Measurements from ENCODE around the gene COL23A1.
"Not testable (repeated sequence)": the region's sequence is repeated elsewhere in the genome, so short reads cannot be mapped to it uniquely, and the experiment has no call there.

COL23A1 gene

DNA sequence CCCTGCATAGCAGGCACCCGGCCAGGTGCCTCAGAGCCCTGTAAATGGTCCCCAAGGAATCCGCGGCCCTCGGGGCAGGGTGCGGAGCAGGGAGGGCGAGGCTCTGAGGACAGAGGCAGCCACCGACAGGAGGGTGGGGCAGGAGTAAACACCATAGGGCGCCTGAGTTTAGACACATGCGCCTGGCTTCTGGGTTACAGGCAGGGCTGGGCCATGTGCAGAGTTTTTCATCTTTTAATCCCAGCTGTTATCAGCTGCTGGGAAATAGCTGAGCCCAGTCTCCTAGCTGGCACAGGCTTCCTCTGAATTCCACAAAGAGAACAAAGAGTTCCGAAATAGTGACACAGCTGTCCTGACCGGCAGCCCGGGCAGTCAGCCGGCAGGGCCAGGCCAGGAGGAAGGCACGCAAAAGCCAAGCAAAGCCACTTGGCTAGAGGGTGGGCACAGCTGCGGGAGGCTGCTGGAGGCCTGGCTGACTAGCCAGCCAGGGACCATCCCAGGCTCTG lies 258.6 kb downstream of the COL23A1 start:
- DNase-seq = no peak

DNA sequence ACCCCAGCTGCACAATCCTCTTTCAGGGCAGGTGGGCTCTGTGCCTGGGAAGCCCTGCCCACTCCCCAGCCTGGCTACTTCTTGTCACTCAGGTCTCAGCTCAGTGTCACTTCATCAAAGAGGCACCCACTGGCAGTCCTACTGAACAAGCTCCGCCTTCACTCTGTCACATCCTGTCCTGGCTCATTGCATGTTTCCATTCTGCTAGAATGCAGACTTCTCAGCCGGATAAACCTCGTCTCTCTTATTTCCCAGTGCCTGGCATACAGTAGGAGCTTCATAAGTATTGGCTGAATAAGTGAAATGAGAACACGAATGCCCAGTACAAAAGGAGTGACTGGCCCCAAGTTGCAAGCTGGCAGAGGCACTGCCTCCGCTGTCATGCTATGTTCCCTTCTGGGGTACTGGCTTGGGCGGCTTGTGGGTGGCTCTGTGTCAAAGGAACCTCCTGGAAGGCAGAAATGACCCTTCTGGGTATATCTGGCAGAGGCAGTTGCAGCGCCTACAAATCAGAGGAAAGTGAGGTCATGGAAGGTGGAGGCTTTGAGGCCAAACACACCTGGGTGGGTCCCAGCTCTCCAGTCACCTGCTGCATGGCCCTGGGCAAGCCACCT lies 259.3 kb downstream of the COL23A1 start:
- no peak for DNase-seq

DNA sequence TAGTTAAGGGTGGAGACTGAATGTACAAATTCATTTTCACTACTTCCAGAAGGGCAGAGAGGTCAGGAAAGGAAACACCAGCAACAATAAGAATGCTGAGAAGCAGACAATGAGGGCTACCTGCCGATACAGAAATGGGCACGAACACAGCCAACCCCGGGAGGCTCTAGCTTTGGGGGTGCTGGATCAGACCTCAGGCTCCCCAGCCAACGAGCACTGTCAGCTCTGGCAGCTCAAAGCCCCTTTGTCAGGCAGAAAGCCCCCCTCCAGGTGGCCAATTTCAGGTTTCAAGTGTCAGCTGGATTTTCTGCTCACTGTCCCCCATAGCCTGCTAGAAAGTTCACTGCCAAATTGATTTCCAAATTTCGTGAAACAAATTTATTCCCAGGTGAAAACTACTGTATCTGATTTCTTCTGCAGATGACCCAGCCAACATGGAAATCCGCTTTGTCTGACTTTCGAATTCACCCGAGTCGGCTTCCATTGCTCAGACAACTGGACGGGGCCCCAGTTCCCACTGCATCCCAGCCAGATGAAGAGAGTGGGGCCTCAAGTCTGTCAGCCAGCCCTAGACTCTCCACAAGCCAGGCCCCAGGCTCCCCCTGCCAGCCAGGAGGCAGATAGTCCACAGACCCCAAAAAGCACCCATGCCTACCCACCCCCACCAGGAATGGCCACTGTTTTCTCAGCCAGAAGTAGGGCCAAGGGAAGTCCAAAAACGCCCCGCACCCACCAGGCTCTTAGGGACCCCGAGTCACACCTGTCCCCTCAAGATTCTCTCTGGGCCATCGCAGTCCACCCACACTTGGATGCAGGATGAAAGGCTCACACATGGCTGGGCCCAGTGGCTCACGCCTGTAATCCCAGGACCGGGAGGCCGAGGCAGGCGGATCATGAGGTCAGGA lies 261.1 kb downstream of the COL23A1 start:
- no peak for DNase-seq

DNA sequence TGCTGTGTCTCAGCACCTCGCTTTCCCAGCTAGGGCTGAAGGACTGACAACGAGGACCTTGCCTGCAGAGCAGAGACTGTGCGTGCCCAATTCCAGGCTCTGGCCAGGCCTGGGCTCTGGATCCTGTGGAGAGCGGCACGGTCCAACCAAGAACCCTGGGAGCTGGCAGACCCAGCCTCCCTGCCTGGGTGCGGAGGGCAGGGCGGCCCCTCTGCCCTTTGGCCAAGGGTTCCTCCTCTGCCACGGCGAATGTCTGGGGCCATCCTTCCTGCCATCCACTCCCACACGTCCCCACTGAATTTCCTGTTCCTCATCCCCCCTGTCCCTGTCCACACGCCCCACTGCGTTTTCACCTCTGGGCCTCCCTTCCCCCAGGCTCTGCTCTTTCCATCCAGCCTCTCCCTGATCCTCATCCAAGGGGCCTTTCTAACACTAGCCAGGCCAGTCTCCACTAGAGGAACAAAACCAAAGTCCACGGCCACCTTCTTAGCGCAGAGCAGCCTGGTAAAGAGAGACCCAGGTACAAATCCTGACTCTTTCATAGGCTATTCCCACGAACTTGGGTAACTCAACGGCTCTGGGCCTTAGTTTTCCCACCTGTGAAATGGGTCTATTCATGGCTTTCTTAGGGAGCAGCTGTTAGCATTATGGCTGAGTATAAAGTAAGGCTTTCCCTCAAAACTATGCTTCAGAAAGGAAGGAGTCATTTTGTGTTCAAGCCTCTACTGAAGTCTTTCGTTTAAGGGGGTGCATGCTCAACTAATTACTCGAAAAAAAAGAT lies 262.1 kb downstream of the COL23A1 start:
- no peak for DNase-seq

DNA sequence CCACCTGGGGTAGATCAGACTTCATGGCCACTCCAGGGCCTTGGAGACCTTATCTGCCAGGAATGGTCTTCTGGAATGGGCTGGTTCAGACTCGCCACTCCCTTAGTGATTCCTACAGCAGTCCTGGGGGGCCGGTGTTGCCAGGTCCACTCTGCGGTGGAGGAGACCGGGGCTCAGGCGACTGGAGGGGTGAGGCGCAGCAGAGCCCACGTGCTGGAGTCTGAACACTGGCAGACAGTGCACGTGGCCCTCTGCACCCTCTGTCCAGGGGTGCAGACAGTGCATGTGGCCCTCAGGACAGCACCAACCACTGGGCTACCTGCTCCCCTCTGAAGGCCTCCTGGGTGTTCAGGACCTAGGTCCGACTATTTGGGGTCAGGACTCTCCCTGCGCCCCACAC lies 262.7 kb downstream of the COL23A1 start:
- DNase-seq = no peak

DNA sequence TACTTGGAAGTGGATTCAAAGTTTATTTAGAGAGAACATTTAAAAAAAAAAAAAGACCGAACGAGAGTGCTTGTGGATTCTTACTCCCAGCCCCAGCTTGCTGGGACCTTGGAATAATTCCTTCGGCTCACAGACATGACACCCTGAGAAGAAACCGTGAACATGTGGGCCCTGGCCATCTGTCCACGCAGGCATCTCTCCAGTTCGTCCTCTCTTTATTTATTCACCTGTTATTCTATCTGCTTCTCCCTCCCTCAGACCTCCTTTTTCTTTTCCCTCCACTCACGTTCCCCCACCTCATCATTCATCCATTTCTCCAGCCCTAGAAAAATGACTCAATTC lies 263.8 kb downstream of the COL23A1 start:
- DNase-seq = no peak

DNA sequence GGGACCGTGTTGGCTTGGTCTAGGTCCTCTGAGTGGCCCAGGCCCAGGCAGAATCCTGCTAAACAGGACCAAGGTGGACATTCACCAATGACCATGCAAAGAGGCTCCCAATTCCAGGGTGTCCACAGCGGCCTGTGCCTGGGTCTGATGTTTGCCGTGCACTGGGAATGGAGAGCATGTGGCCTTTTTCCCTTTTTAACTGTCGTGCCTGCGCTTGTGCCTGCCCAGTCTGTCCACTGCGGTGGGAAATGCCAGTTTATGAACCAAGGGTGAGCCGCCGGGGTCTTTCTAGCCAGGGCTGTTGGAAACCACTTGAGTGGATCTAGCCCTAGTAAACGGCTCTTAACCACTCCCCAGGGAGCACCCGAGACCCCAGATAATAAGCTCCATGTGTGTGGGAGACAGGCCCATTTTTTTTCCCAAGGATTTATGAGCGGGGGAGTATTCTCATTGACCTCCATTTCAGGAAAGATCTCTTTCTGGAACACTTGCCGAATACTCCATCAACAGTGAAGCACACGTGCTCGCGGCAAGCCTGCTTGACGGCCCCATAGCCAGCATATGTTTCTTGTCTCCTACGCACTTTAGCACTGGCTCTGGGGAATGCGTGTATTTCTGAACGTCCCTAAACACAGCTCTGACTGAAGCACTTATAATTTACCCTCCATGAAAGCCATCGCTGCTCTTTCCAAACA lies 264.4 kb downstream of the COL23A1 start:
- no peak for DNase-seq

DNA sequence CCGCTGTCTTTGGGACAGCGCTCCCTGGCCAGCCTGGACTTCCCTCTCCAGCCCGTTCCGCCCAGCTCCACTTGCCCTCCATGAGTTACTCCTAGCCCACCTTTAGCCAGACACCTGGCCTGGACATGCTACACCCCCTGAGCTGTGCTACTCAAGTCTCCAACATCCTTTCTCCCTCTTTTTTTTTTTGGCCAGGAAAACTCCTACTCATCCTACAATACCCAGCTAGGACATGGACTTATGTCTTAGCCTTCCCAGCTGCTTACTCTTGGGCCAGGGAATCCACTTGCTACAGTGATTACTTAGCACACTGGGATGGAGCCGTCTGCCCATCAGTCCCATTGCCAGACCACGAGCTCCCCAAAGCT lies 264.9 kb downstream of the COL23A1 start:
- no peak for DNase-seq

DNA sequence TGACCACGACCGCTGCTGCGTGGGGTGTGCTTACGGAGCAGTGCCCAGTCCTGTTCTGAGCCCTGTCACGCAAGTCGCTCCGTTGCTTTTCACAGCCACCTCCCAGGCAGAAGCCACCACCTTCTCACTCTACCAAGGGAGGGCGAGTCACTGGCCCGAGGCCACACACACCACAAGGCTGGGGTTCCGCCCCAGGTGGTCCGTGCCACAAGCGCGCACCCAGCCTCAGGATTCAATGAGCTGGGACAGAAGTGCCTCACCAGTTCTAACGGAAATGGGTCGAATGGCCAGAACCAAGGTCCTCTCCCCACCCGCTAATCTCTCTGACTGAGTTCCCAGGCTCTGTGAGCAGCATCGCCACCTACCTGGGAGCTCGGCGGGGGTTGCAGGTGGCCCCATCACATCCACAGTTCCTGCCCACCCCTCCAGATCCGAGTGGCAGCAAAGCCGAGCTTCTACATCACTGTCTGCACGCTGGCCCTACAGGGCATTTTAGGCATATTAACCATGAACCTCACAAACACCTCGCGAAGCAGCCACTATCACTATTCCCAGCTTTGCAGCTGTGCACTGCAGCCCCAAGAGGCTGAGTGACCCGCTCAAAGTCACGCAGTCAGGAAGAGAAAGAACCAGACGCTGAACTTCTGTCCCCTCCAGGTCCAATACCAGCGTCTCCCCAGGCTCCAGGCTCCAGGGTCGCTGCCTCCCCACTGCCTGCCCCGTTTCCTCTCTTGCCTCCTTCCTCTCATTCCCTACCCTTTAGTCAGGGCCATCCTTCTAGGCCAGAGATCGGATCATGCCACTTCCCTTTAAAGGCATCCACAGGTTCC lies 265.5 kb downstream of the COL23A1 start:
- DNase-seq = no peak

DNA sequence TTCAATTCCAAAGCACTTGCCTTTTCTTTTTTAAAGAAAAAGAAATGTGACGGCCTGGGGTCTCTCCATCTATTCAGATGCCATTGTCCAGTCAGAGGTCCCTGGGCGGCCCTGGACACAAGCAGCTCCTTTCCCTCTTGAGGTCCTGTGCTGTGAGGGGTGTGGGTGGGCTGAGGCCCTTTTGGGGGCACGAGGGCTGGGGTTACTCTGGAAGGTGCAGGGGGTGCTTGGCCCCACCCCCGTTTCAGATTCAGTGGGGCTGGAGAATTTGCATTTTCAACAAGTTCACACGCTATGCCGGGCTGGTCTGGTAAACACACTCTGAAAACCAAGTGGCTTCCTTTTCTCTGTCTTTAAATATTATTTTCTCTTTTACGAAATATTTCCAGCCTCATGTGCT lies 266.2 kb downstream of the COL23A1 start:
- no peak for DNase-seq

DNA sequence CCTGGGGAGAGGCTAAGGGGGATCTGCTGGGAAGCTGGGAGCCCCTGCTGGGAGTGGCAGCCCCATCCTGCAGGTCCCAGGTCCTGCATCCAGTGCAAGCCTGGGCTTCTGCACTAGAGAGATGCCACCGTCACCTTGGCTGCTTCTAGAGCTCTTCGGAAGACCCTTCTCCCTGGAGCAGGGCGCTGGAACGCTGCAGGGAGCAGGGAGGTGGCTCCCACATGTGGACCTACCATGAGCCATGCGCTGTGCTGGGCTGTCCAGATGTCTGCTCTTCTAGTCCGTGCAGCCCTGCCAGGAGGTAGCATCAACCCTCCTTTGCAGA lies 266.7 kb downstream of the COL23A1 start:
- no peak for DNase-seq

DNA sequence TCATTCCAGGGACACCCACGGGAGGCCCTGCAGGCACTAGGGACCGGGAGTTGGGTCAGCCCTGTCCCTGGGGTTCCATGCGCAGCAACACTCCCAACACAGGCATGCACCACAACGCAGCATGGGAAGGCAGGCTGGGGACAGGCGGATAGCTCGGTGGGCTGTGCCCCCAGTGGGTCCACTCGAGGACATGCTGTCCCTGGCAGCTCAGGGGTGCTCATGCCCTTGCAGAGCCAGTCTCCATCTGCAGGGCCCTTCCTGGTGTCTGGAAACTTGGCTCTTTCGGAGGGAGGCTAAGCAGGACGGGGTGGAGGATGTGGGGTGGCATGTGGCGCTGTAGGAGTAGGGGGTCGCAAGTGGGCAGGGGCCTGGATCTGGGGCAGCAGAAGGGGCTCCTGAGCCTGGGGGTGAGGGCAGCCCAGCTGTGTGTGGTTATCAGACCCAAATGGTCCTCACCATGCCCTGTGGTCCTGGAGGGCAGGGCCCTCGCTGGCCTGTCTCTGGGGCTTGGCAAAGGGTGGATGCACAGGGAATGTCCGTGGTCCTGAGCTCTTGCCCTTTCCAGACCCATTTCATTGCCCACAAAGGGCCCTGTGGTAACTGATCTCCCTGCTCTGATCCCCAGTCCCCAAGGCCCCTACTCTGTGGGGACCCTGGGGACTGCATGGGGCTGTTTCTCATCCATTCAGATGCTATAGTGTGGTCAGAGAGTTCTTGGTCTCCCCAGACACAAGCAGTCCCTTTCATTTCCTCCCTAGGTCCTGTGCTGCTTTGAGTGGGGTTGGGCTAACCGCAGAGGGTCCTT lies 267.3 kb downstream of the COL23A1 start:
- no peak for DNase-seq

DNA sequence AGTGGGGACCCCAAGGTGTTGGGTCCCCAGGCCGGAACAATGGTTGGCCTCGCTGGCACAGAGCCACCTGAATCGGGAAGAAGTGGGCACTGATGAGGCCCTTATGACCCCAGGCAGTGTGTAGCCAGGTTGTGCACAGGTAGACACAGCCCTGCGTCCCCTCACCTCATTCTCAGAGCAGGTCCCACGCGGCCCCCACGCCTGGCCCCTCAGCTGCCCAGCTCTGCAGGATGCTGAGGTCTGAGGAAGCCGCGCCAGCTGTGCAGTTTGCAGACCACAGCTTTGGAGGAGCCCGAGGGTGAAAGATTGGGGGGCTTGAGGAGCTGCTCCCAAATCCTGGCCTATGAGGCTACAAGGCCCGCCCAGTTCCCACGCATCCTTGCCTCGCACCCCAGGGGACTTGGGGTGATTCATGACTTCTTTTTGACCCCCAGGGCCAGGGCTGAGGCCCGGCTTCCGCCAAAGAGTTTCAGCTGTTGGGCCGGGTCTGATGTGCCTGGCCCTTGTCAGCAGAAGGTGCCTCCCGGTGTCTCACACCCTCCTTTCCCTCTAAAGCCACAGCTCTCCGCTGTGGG lies 269.8 kb downstream of the COL23A1 start:
- DNase-seq = no peak

DNA sequence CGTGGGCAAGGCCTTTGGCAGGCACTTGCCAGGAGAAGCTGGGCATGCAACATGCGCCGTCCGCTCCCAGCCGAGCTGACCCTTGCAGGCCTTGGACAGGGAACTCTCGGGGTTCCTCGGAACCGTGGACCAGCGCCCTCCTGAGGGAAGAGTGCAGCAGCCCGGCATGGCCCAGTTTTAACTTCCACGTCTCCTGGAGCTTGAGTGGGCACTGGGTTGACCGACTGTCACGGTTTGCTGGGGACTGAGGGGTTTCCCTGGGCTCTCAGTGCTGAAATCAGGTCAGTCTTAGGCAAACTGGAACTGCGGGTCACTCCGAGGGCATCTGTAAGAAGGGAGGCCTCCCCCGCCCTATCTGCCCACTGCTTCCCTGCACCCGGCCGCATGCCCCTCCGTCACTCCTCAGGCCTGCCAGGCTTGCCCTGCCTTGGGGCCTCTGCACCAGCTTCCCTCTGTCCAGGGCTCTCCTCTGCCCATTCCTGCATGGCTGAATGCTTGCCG lies 270.6 kb downstream of the COL23A1 start:
- DNase-seq = no peak

DNA sequence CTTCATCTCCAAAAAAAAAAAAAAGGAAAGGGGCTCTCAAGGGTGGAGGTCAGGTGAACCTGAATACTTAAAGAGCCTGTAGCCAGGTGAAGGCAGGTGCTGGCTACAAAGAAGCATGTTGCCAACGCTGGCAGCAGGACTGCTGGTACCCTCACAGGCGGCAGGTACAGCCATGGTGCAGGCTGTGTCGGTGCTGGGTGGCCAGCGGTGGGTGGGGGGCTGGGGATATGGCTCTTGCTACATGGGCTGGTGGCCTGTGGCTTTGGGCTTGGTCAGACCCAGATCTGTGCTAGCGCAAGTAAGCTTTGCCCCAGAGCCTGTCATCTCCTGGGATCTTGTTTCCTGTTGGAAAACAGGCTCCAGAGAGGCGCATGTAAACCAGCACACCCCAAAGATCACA lies 271.3 kb downstream of the COL23A1 start:
- no peak for DNase-seq

DNA sequence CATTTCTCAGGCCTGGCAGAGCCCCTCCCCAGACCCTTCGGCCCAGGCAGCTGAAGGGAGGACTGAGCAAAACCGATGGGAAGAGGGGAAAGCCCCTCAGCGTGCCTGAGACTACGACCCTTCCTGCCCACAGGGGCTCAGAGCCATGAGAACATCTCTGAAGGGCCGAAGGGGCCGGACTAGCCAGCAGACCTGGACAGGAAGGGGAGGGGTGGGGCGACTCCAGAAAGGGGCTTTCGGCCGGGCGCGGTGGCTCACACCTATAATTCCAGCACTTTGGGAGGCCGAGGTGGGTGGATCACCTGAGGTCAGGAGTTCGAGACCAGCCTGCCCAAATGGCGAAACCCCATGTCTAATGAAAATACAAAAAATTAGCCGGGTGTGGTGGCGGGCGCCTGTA lies 271.8 kb downstream of the COL23A1 start:
- no peak for DNase-seq

DNA sequence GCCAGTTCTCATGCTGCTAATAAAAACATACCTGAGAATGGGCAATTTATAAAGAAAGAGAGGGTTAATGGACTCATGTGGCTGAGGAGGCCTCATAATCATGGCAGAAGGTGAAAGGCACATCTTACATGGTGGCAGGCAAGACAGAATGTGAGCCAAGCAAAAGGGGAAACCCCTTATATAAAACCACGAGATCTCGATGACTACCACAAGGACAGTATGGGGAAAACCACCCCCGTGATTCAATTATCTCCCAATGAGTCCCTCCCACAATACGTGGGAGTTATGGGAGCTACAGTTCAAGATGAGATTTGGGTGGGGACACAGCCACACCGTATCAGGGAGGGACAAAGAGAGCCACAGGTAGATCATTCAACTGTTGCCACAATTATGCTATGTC lies 272.5 kb downstream of the COL23A1 start:
- DNase-seq = not testable (repeated sequence)

DNA sequence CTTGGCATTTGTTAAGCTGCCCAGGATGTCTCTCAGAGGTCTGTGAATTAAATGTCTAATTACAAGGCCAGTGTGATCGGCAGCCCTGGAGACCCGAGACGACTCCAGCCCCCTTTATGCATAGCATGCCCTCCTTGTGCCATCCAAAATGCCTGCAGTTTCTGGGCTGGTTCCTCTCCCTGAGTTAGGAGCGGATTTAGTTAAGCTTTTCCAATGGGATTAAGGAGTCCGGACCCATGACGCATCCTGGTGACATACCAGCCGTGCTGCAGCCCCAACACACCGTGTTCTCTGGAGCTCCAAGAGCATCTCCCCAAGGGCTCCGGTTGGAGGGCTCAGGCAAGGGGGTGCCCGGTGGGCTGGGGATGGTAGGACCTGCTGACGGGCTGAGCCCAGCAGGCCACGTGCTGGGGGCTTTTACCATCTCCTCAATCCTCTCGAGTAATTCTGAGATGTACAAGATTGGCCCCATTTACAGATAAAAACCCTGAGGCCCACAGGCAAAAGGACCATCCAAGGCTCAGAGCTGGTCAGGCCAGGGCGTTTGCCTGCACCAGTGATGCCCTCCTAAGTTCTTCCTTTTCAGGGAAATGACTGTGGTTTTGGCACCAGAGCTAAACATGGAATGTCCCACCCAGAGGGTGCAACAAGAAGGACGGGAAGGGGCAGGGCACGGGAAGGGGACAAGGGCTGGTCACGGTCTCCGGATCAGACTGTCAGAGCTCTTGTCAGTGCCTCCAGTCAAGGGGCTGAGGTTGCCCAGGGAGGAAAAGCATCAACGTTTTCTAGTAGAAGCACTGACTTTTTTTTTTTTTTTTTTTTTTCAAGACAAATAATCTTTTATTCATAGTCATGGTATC lies 275.0 kb downstream of the COL23A1 start:
- DNase-seq = no peak

DNA sequence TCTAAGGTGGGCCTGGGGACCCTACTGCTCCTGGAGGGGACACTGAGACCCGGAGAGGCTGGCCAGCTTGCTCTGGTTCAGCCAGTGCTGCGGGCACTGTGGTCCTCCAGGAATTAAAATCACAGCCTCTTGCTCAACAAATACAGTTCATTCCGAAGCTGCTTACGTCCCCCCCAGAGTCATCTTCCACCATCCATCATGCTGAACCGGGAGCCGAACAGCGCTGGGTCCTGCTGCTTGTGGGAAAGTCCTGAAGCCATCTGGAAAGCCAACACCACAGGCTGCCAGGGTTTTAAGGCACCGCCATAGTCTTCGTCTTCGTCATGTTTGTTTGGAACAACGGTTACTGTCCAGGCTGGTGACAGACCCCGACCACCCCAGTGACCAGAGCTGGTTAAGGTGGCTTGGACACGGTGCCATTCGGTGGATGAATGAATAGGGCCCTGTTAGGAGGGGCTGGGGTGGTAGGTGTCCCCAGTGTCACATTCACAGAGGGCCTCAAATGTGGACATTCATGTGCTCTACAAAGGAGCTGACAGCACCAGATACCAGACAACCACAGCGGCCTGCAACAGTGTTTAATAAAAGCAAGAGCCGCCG lies 276.0 kb downstream of the COL23A1 start:
- no peak for DNase-seq
